ENCODE measurements around the gene CCDC106.

CCDC106 gene

DNA sequence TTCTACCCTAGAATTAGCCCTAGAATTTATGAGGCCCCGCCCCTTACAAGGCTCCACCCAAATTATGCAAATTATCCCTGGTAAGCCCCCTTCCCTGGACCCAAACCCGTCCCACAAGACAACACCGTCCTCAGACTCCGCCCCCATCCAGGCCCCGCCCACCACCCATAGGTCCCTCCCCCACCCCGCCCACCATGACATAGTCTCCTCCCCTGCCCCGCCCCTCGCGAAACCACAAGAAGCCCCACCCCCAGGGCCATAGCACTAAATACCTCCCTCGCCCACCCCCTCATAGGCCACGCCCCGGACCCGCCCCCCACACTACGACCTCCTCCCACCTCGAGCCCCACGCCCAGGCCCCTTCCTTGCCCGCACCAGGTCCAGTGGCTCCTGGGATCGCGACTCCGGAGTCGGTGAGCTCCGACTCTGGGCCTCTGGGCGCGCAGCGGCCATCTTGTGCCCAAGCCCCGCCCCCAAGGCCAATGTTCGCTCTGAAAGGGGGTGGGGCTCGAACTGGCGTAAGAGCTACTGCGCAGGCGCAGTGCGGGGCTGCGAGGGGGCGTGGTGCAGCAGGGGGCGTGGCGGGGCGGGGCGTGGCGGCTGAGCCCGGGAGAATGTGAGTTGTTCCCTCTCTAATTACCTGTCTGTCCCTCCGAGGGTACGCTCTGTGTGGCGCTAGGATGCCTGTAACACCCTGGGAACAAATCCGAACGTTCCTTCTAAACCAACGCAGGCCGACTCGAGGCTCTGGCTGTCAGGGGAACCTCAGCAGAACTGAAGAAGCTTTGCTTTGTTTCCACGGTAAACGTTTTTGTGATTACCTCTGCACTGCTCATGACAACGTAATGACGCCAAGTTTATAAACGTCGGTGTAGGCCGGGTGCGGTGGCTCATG is 23.7 kb upstream of the CCDC106 start, which contains the start of gene ZNF784:
TSS of gene ZNF784 (minus strand) at position 458 of the 895 bp plus-strand sequence. CDS start at position 453, 5 bp downstream.
- H3K27me3 ChIP-seq (replicated peaks), result no peaks in the 10 kb centered on the region
- DNase-seq, result peak; percentile 79
- peak within 1 kb of the TSS; percentile 73 for H3K4me3 ChIP-seq (ENCODE audit: low read depth, low read length)
- peaks cover 5% of the 10 kb centered on the region for H3K36me3 ChIP-seq (replicated peaks)
- H3K27ac ChIP-seq, result peak within 1 kb of the TSS; percentile 81
- in situ Hi-C loops (cut with HindIII; ENCODE audit: low pct_ligation_motif_present, low sequenced_read_pairs), result loop anchor here (25.0 kb wide), 1 partner anchor 237 kb away; the partner anchor contains the start of genes RPL28, TMEM190 and TMEM238
- TF ChIP-seq, protein P1, sequence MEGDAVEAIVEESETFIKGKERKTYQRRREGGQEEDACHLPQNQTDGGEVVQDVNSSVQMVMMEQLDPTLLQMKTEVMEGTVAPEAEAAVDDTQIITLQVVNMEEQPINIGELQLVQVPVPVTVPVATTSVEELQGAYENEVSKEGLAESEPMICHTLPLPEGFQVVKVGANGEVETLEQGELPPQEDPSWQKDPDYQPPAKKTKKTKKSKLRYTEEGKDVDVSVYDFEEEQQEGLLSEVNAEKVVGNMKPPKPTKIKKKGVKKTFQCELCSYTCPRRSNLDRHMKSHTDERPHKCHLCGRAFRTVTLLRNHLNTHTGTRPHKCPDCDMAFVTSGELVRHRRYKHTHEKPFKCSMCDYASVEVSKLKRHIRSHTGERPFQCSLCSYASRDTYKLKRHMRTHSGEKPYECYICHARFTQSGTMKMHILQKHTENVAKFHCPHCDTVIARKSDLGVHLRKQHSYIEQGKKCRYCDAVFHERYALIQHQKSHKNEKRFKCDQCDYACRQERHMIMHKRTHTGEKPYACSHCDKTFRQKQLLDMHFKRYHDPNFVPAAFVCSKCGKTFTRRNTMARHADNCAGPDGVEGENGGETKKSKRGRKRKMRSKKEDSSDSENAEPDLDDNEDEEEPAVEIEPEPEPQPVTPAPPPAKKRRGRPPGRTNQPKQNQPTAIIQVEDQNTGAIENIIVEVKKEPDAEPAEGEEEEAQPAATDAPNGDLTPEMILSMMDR (IDR thresholded peaks at IDR 0.05; ENCODE audit: low read depth, low read length, missing control alignments), result no peak

- in situ Hi-C loops (cut with HindIII; ENCODE audit: low pct_ligation_motif_present, low sequenced_read_pairs), result no loop called here
- Histone ChIP-seq H3K36me3 (replicated peaks) (peaks cover 5% of the 10 kb centered on the region), H3K27ac (no peak overlapping the region), H3K4me3 (ENCODE audit: low read depth, low read length) (peak overlapping the region; percentile 73), H3K27me3 (replicated peaks) (no peaks in the 10 kb centered on the region)
- TF ChIP-seq, protein P1 (IDR thresholded peaks at IDR 0.05; ENCODE audit: low read depth, low read length, missing control alignments), result no peak
- no peak for DNase-seq
These were observed 23.0 kb upstream of the CCDC106 start for GRCh38 chr19:55625004-55625326.

DNA sequence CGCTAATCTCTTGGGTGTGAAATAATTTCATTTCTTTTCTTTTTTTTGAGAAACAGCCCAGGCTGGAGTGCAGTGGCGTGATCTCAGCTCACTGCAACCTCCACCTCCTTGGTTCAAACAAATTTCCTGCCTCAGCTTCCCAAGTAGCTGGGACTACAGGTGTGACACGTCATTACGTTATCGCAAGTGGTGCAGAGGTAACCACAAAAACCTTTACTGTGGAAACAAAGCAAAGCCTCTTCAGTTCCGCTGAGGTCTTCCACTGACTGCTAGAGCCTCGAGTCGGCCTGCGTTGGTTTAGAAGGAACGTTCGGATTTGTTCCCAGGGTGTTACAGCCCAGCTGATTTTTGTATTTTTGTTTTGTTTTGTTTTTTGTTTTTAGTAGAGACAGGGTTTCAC is 21.7 kb upstream of the CCDC106 start:
- TF ChIP-seq, protein P1 (IDR thresholded peaks at IDR 0.05; ENCODE audit: low read depth, low read length, missing control alignments), result no peak
- no peak overlapping the region for H3K27ac ChIP-seq
- in situ Hi-C loops (cut with HindIII; ENCODE audit: low pct_ligation_motif_present, low sequenced_read_pairs), result no loop called here
- H3K36me3 ChIP-seq (replicated peaks), result peaks cover under 1% of the 10 kb centered on the region
- H3K27me3 ChIP-seq (replicated peaks), result no peaks in the 10 kb centered on the region
- H3K4me3 ChIP-seq (ENCODE audit: low read depth, low read length), result no peak overlapping the region
- DNase-seq, result no peak

DNA sequence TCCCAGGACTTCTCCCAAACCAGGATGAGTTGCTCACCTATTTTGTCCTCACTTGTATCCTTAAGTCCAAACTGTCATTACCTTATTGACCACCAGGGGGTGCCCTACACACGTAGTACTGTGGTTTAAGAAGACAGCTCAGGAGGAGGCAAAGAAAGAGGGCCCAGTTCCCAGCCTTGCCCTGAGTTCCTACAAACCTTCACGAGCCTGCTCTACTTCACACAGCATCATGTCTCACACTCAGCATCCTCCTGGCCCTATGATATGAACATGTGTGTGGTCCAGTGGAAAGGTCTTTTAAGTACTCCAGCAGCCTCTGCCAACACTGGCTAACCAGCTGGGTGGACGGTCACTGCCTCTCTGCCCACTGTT is 15.6 kb upstream of the CCDC106 start:
- TF ChIP-seq, protein P1 (IDR thresholded peaks at IDR 0.05; ENCODE audit: low read depth, low read length, missing control alignments), result peak; percentile 79

DNA sequence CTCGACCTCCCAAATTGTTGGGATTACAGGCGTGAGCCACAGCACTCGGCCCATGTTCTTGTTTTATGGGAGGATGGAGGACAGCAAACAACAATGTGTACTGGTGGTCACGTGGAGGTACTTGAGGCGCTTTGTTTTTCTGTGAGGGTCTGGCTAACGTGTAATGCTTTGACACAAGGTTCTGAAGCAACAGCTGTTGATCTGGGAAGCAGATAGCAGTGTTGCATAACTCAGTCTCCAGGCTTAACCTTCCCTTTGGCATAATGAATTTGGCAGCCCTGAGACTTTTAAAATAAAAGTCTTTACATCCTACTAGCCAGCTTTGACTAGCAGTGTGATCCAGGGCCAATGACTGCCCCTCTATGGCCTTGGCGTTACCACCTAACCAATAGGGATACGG is 14.2 kb upstream of the CCDC106 start:
- H3K36me3 ChIP-seq (replicated peaks), result no peaks in the 10 kb centered on the region
- no peaks in the 10 kb centered on the region for H3K27me3 ChIP-seq (replicated peaks)
- H3K27ac ChIP-seq, result no peak overlapping the region
- no peak overlapping the region for H3K4me3 ChIP-seq (ENCODE audit: low read depth, low read length)
- no peak for DNase-seq
- in situ Hi-C loops (cut with HindIII; ENCODE audit: low pct_ligation_motif_present, low sequenced_read_pairs), result no loop called here
- TF ChIP-seq, protein P1 (IDR thresholded peaks at IDR 0.05; ENCODE audit: low read depth, low read length, missing control alignments), result no peak

More for the DNA sequence above, 15.6 kb upstream of the CCDC106 start:
- Histone ChIP-seq H3K4me3 (ENCODE audit: low read depth, low read length) (no peak overlapping the region), H3K36me3 (replicated peaks) (no peaks in the 10 kb centered on the region), H3K27me3 (replicated peaks) (no peaks in the 10 kb centered on the region), H3K27ac (no peak overlapping the region)
- DNase-seq, result peak; percentile 94
- in situ Hi-C loops (cut with HindIII; ENCODE audit: low pct_ligation_motif_present, low sequenced_read_pairs), result no loop called here
